Gastroesophageal sphincter (tissue), 4 donors: ENCODE data around the gene DOLPP1. TPM values are rescaled to one million over a fixed set of nuclear protein-coding genes. Genes with fewer than 3 reads are reported as not detected.

Experiments
- ATAC-seq: fragments of 150-250 bp; one replicate; pipeline ENCODE4 v1.9.1; 2016; ENCODE audit warnings: mild to moderate bottlenecking, moderate library complexity
- H3K27ac ChIP-seq, 4 donors: fragments of 200-600 bp; sonication (generic) in 3 of 4; 1 replicate in 3 of 4; 2 replicates in 1 of 4; pipeline ENCODE4 v1.5.1; 2016 to 2019
- H3K27me3 ChIP-seq: fragments of 200-600 bp; sonication (generic); one replicate; pipeline ENCODE4 v1.5.1; 2019
- H3K36me3 ChIP-seq, 2 donors: fragments of 200-600 bp; sonication (generic); one replicate each; pipeline ENCODE4 v1.5.1; 2019; ENCODE audit warnings: control low read depth in 1 of 2
- H3K4me1 ChIP-seq, 3 donors: fragments of 200-600 bp; sonication (generic); 1 replicate in 2 of 3; 2 replicates in 1 of 3; pipeline ENCODE4 v1.5.1; 2016 to 2019; ENCODE audit warnings: control low read depth in 2 of 3
- H3K4me3 ChIP-seq, 2 donors: fragments of 200-600 bp; sonication (generic); one replicate each; pipeline ENCODE4 v1.5.1; 2019; ENCODE audit warnings: mild to moderate bottlenecking in 1 of 2, moderate library complexity in 1 of 2
- H3K9me3 ChIP-seq, 3 donors: fragments of 200-600 bp; sonication (generic); one replicate each; pipeline ENCODE4 v1.5.1; 2017 to 2019; ENCODE audit warnings: control low read depth in 2 of 3
- EP300 ChIP-seq: sonication (generic); formaldehyde crosslinking; IDR thresholded peaks from one replicate; pipeline ENCODE4 v1.6.1; 2017; ENCODE audit warnings: antibody characterized with exemption, mild to moderate bottlenecking
- POLR2A ChIP-seq, 2 donors: fragments of 450-650 bp; IDR thresholded peaks; one replicate each; pipeline ENCODE4 v1.6.1; 2017; ENCODE audit warnings: antibody characterized with exemption in 2 of 2, mild to moderate bottlenecking in 2 of 2, moderate library complexity in 1 of 2
- POLR2AphosphoS5 ChIP-seq: sonication (generic); formaldehyde crosslinking; IDR thresholded peaks from one replicate; pipeline ENCODE4 v1.6.1; 2017; ENCODE audit warnings: antibody characterized with exemption
- WGBS, 2 donors: methylation state at CpG; one replicate each; pipeline ENCODE4 v1.1.5; 2018; ENCODE audit warnings: low coverage in 1 of 2; 5-methylcytosine and 5-hydroxymethylcytosine counted together
- total RNA-seq, 4 donors: library from RNA; depleted of rRNA; stranded (reverse); fragments of >200 nt; gene quantifications; one replicate each; pipeline ENCODE4 v1.1.0, GENCODE V29; 2016
- TF ChIP-seq, protein P1 (sequence below), 4 experiments: fragments of 200-600 bp in 2 of 4; fragments of 450-650 bp in 2 of 4; sonication (generic) in 1 of 4; IDR thresholded peaks; one replicate each; pipeline ENCODE4 v1.5.1; 2017 to 2019; ENCODE audit warnings: antibody characterized with exemption in 4 of 4, mild to moderate bottlenecking in 2 of 4, moderate library complexity in 2 of 4

Gene DOLPP1
- total RNA-seq, 4 donors from 2014 or later = 2.7 to 6.2 (median 6.0) TPM

DNA sequence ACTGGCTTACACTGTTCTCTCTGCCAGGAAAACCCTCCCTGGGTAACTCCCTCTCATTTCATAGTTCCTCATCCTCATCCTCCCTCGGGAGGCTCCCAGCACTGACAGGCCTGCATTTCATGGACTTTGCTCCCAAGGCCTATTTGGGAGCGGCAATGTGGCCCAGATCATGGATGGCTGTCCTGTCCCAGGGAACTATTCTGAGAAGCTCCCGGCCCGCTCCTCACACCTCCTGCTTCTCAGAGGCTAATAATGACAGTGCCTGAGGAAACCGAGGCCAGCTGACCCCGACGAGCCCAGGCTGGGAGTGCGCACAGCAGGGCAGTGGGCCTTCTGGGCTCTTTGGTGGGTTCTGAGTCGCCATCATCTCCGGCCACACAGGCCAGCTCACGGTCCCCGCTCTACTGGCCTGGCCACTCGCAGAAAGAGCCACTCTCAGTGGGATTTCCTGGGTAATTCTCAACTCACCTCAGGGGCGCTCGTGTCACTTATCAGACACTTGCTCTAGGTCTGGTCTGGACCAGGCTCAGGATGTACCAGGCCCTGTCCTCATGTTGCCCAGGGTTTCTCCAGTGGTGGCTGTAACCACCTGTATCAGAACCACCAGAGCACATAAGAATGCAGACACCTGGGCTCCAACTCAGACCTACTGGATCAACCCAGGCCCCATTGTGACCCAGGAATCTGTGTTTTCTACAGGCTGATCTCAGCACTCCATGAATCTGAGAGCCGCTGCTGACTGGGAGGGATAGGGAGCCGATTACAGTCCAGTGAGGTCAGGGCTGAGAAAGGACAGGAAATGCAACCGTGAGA, 2.0 kb upstream of the DOLPP1 start:
- Histone ChIP-seq H3K9me3 (no peaks in the 10 kb centered on the region), H3K27ac (no peak overlapping the region), H3K27me3 (no peaks in the 10 kb centered on the region), H3K4me3 (no peak overlapping the region), H3K4me1 (peaks cover 0 to 31% (median 10%) of the 10 kb centered on the region in 3 donors), H3K36me3 (no peaks in the 10 kb centered on the region)
- WGBS, 2 donors = no CpG with 5 or more reads among the region's 18 CpGs
- TF ChIP-seq POLR2A (IDR thresholded peaks at IDR 0.05) (no peak), POLR2AphosphoS5 (no peak), EP300 (no peak)
- TF ChIP-seq, protein P1, sequence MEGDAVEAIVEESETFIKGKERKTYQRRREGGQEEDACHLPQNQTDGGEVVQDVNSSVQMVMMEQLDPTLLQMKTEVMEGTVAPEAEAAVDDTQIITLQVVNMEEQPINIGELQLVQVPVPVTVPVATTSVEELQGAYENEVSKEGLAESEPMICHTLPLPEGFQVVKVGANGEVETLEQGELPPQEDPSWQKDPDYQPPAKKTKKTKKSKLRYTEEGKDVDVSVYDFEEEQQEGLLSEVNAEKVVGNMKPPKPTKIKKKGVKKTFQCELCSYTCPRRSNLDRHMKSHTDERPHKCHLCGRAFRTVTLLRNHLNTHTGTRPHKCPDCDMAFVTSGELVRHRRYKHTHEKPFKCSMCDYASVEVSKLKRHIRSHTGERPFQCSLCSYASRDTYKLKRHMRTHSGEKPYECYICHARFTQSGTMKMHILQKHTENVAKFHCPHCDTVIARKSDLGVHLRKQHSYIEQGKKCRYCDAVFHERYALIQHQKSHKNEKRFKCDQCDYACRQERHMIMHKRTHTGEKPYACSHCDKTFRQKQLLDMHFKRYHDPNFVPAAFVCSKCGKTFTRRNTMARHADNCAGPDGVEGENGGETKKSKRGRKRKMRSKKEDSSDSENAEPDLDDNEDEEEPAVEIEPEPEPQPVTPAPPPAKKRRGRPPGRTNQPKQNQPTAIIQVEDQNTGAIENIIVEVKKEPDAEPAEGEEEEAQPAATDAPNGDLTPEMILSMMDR (IDR thresholded peaks at IDR 0.05) = no peak
- ATAC-seq = no peak

DNA sequence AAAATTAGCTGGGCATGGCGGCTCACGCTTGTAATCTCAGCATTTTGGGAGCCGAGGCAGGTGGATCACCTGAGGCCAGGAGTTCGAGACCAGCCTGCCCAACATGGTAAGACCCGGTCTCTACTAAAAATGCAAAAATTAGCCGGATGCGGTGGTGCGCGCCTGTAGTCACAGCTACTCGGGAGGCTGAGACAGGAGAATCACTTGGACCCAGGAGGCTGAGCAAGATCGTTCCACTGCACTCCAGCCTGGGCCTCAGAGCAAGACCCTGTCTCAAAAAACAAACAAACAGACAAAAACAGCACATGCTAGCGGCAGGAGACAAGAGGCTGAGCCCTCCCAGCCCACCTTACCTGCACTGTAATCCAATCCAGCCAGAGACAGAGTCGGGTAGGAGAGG, 1.1 kb upstream of the DOLPP1 start:
- H3K4me1 ChIP-seq = peaks cover 0 to 31% (median 10%) of the 10 kb centered on the region in 3 donors
- peak overlapping the region in 1 of 4 donors; percentile 83 for H3K27ac ChIP-seq
- H3K9me3 ChIP-seq = no peaks in the 10 kb centered on the region
- peak overlapping the region in 1 of 2 donors; percentile 63 for H3K4me3 ChIP-seq
- 66 to 95% methylated on average over 4 to 8 of the region's 13 CpGs for WGBS, 2 donors
- H3K27me3 ChIP-seq = no peaks in the 10 kb centered on the region
- TF ChIP-seq, protein P1 (IDR thresholded peaks at IDR 0.05) = no peak
- H3K36me3 ChIP-seq = peaks cover 0 to 5% of the 10 kb centered on the region in 2 donors
- no peak for ATAC-seq

DNA sequence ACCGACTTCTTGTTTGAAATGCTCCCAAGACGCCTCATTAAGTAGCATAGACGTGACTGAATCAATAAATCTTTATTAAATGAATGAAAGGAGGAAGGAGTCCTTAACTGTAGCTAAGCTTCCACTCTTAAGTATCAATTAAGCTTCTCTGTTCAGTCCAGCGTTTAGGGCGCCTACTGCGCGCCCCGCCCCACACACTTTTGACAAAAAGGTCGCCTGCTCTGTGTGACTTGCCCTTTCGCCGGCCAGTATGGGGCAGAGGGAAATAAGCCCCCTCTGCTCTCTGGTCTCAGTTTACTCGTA, 662 bp upstream of the DOLPP1 start:
- no peaks in the 10 kb centered on the region for H3K9me3 ChIP-seq
- ATAC-seq = no peak
- no peaks in the 10 kb centered on the region for H3K27me3 ChIP-seq
- peak overlapping the region in 3 of 4 donors; percentile 53 to 83 (median 74) for H3K27ac ChIP-seq
- peaks cover 0 to 9% of the 10 kb centered on the region in 2 donors for H3K36me3 ChIP-seq
- H3K4me3 ChIP-seq = peak overlapping the region; percentile 20 to 63
- TF ChIP-seq EP300 (no peak), POLR2AphosphoS5 (no peak), POLR2A (IDR thresholded peaks at IDR 0.05) (no peak)
- TF ChIP-seq, protein P1 (IDR thresholded peaks at IDR 0.05) = no peak
- peaks cover 0 to 31% (median 10%) of the 10 kb centered on the region in 3 donors for H3K4me1 ChIP-seq
- 2 to 10% methylated on average over 7 to 11 of the region's 12 CpGs for WGBS, 2 donors

DNA sequence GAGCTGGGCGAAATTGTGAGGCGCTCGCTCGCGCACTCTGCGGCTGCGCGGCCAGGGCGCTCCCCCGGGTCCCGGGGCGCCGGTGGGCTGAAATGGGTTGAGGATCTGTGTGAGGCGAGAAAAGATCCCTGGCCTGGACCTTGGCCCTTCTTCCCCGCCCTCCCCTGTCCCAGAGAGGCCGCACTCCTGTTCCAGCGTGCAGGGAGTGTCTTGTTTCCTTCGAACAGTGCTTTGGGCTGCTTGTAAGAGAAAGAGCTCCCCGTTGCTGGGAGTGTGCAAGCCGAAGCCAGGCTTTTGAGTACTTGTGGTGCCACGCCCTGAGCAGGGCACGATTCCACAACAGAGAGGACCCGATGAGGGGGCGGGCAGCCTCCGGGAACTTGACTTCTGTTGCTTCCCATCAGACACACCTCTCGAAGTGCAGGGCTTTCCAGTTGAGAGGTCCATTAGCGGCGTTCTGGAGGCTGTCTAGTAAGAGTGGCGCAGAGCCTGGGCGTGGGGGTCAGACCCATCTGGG, 535 bp downstream of the DOLPP1 start:
- no peaks in the 10 kb centered on the region for H3K27me3 ChIP-seq
- WGBS, 2 donors = no CpG with 5 or more reads among the region's 30 CpGs
- peak overlapping the region; percentile 63 to 64 for H3K4me3 ChIP-seq
- no peak for ATAC-seq
- peaks cover 0 to 21% of the 10 kb centered on the region in 2 donors for H3K36me3 ChIP-seq
- H3K27ac ChIP-seq = peak overlapping the region; percentile 43 to 86 (median 84)
- H3K9me3 ChIP-seq = no peaks in the 10 kb centered on the region
- TF ChIP-seq EP300 (no peak), POLR2AphosphoS5 (no peak), POLR2A (IDR thresholded peaks at IDR 0.05) (no peak)
- TF ChIP-seq, protein P1 (IDR thresholded peaks at IDR 0.05) = no peak
- H3K4me1 ChIP-seq = peaks cover 0 to 31% (median 10%) of the 10 kb centered on the region in 3 donors

DNA sequence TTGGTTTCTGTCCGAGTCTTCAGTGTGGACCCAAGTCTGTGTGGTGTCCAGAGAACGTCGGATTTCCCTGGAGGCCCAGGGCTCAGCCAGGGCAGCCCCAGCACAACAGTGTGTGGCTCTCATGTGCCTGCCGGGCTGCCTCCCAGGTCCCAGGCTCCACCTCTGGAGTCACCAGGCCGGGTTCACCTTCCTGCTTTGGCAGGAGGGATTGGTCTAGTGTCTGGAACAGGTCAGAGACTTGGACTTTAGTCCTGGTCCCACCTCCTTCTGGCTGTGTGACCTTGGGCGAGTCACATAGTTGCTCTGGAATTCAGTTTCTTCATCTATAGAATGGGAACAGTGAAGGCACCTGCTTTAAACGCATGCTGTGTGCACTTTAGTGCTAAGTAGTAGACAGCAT, 3.2 kb downstream of the DOLPP1 start:
- 100% methylated on average over 2 of the region's 7 CpGs; no CpG with 5 or more reads in 1 of the 2 donors for WGBS, 2 donors
- H3K4me3 ChIP-seq = no peak overlapping the region
- no peak overlapping the region for H3K27ac ChIP-seq
- H3K36me3 ChIP-seq = peaks cover 0 to 47% of the 10 kb centered on the region in 2 donors
- no peak for ATAC-seq
- no peaks in the 10 kb centered on the region for H3K27me3 ChIP-seq
- TF ChIP-seq EP300 (no peak), POLR2AphosphoS5 (no peak), POLR2A (IDR thresholded peaks at IDR 0.05) (no peak)
- TF ChIP-seq, protein P1 (IDR thresholded peaks at IDR 0.05) = no peak
- no peaks in the 10 kb centered on the region for H3K9me3 ChIP-seq
- H3K4me1 ChIP-seq = peaks cover 0 to 31% (median 10%) of the 10 kb centered on the region in 3 donors
